AG04449 (cell line): Measurements from ENCODE around the gene MKX.

ENCODE experiments used
- CTCF ChIA-PET: fragments of 350-600 bp; formaldehyde crosslinking; extraction: SDS; loops from one replicate; lab custom pipeline; 2021; ENCODE audit warnings: antibody characterized with exemption; lab: Yijun Ruan, JAX
- POLR2A ChIA-PET: fragments of 400-600, 350-600 bp; formaldehyde crosslinking; extraction: SDS; loops from one replicate; lab custom pipeline; 2020; ENCODE audit warnings: antibody characterized with exemption, inconsistent platforms; lab: Yijun Ruan, JAX
- DNase-seq: peaks from one replicate; pipeline ENCODE4 v3.0.0-alpha.2; 2010; ENCODE audit warnings: low read depth, low spot score
- H3K4me3 ChIP-seq: 2 replicates; pipeline ENCODE4 v1.5.1; 2011; ENCODE audit warnings: low read depth, mild to moderate bottlenecking, control low read depth, low read length
- TF ChIP-seq, protein P1 (sequence below): IDR thresholded peaks from one replicate; pipeline ENCODE4 v1.5.1; 2011; ENCODE audit warnings: mild to moderate bottlenecking, moderate library complexity, low read length, control low read depth, inconsistent platforms; ENCODE audit not compliant: insufficient read depth; ENCODE audit errors: missing control alignments

Gene MKX

GRCh38 chr10:27661514-27662286 is 83.9 kb downstream of the MKX start:
- CTCF ChIA-PET: interaction anchor here (1.3 kb wide), 1 partner anchor 77 kb away, joined by 3 read pairs; no protein-coding TSS in a partner anchor
- no peak overlapping the region for H3K4me3 ChIP-seq
- TF ChIP-seq, protein P1, sequence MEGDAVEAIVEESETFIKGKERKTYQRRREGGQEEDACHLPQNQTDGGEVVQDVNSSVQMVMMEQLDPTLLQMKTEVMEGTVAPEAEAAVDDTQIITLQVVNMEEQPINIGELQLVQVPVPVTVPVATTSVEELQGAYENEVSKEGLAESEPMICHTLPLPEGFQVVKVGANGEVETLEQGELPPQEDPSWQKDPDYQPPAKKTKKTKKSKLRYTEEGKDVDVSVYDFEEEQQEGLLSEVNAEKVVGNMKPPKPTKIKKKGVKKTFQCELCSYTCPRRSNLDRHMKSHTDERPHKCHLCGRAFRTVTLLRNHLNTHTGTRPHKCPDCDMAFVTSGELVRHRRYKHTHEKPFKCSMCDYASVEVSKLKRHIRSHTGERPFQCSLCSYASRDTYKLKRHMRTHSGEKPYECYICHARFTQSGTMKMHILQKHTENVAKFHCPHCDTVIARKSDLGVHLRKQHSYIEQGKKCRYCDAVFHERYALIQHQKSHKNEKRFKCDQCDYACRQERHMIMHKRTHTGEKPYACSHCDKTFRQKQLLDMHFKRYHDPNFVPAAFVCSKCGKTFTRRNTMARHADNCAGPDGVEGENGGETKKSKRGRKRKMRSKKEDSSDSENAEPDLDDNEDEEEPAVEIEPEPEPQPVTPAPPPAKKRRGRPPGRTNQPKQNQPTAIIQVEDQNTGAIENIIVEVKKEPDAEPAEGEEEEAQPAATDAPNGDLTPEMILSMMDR: no peak
- DNase-seq: no peak
- POLR2A ChIA-PET: no interaction called here

DNA sequence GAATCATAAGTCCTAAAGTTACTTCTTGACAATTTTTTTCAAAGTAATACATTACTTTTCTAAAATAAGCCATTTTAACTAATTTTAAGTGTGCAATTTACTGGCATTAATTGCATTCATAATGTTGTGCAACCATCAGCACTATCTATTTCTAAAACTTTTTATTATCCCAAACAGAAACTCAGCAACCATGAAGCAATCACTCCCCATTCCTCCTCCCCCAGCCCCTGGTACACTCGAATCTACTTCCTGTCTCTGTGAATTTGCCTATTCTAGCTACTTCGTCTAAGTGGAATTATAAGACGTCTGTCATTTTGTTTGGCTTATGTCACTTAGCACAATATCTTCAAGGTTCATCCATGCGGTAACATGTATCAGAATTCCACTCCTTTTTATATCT is 84.9 kb downstream of the MKX start:
- no peak overlapping the region for H3K4me3 ChIP-seq
- no peak for DNase-seq
- POLR2A ChIA-PET: no interaction called here
- TF ChIP-seq, protein P1: no peak
- CTCF ChIA-PET: interaction anchor here (1.3 kb wide), 1 partner anchor 78 kb away, joined by 3 read pairs; no protein-coding TSS in a partner anchor

GRCh38 chr10:27660268-27660667 is 85.4 kb downstream of the MKX start:
- ChIA-PET CTCF (interaction anchor here (1.0 to 1.3 kb wide), 3 partner anchors 9 to 79 kb away, joined by 3 read pairs; no protein-coding TSS in a partner anchor), POLR2A (no interaction called here)
- DNase-seq: no peak
- no peak overlapping the region for H3K4me3 ChIP-seq
- TF ChIP-seq, protein P1: no peak

GRCh38 chr10:27659786-27660185 is 85.8 kb downstream of the MKX start:
- ChIA-PET CTCF (interaction anchor here (0.6 to 1.2 kb wide), 3 partner anchors 9 to 100 kb away, joined by 3 read pairs; no protein-coding TSS in a partner anchor), POLR2A (no interaction called here)
- DNase-seq: no peak
- no peak overlapping the region for H3K4me3 ChIP-seq
- TF ChIP-seq, protein P1: no peak

- ChIA-PET POLR2A (no interaction called here), CTCF (interaction anchor here (0.7 to 2.0 kb wide), 6 partner anchors 10 to 582 kb away, joined by 3 to 23 read pairs (median 7); no protein-coding TSS in a partner anchor)
- DNase-seq: no peak
- H3K4me3 ChIP-seq: no peak overlapping the region
- TF ChIP-seq, protein P1: no peak
Observed at GRCh38 chr10:27658788-27659187, 86.8 kb downstream of the MKX start.

DNA sequence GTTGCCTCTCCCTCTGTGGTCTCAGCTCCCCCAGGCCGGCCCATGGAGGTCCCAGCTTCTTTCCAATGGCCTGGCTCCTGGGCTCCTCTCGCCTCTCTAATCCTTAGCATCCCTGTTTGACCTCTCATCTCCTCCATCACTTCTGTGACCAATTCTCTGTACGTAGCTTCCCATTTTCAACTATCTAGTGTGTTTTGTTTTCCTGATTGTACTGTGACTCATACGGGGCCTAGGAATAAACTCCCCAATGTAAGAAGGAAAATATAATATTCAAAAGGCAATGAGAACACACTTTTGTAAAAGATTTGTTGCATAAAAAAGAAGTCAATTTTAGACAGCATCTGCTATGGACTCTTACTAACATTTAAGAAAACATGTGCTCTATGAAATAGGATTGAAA is 90.3 kb downstream of the MKX start:
- CTCF ChIA-PET: interaction anchor here (1.1 to 2.8 kb wide), 6 partner anchors 27 to 586 kb away, joined by 3 to 22 read pairs (median 3); no protein-coding TSS in a partner anchor
- POLR2A ChIA-PET: no interaction called here
- no peak overlapping the region for H3K4me3 ChIP-seq
- TF ChIP-seq, protein P1: no peak
- DNase-seq: no peak
